Ramos (cell line): ENCODE data around the gene GAMT.

Experiments
- in situ Hi-C: fragments of 300-500 bp; cut with MboI; formaldehyde crosslinking; loops from one replicate; pipeline ENCODE4 v1.14.3; 2022; ENCODE audit warnings: low sequenced_read_pairs; ENCODE audit not compliant: unreplicated experiment

Gene GAMT

GRCh38 chr19:1434577-1435060 lies 33.3 kb upstream of the GAMT start:
- in situ Hi-C loops: no loop called here

- in situ Hi-C loops: no loop called here
Observed at GRCh38 chr19:1434040-1434366, 32.7 kb upstream of the GAMT start.

- in situ Hi-C loops: no loop called here
Observed at GRCh38 chr19:1433119-1434039, 32.0 kb upstream of the GAMT start.

- in situ Hi-C loops: no loop called here
Observed at GRCh38 chr19:1432507-1432887, 31.2 kb upstream of the GAMT start.

- in situ Hi-C loops: no loop called here
Observed at GRCh38 chr19:1431759-1432506, 30.6 kb upstream of the GAMT start.

GRCh38 chr19:1430246-1430645 lies 28.9 kb upstream of the GAMT start:
- in situ Hi-C loops: no loop called here

GRCh38 chr19:1429750-1430149 lies 28.4 kb upstream of the GAMT start:
- in situ Hi-C loops: no loop called here

GRCh38 chr19:1428738-1429391 lies 27.5 kb upstream of the GAMT start:
- in situ Hi-C loops: no loop called here

- in situ Hi-C loops: no loop called here
Observed at GRCh38 chr19:1427221-1427920, 26.0 kb upstream of the GAMT start.

GRCh38 chr19:1426736-1427135 lies 25.4 kb upstream of the GAMT start:
- in situ Hi-C loops: no loop called here

- in situ Hi-C loops: no loop called here
Observed at GRCh38 chr19:1425902-1426301, 24.6 kb upstream of the GAMT start.

- in situ Hi-C loops: no loop called here
Observed at GRCh38 chr19:1425102-1425837, 23.9 kb upstream of the GAMT start.

GRCh38 chr19:1424192-1424955 lies 23.0 kb upstream of the GAMT start:
- in situ Hi-C loops: no loop called here

- in situ Hi-C loops: no loop called here
Observed at GRCh38 chr19:1423436-1424191, 22.3 kb upstream of the GAMT start.

GRCh38 chr19:1422943-1423342 lies 21.6 kb upstream of the GAMT start:
- in situ Hi-C loops: no loop called here

GRCh38 chr19:1422360-1422759 lies 21.0 kb upstream of the GAMT start:
- in situ Hi-C loops: no loop called here

- in situ Hi-C loops: no loop called here
Observed at GRCh38 chr19:1421958-1422305, 20.6 kb upstream of the GAMT start.

- in situ Hi-C loops: no loop called here
Observed at GRCh38 chr19:1421218-1421957, 20.0 kb upstream of the GAMT start.
